Measurements from ENCODE around the gene PCNT.

GRCh38 chr21:46409641-46410406 is 85.9 kb downstream of the PCNT start:
- TF ChIP-seq POLR2AphosphoS5 (IDR thresholded peaks at IDR 0.05), result no peak
- TF ChIP-seq, protein P1, sequence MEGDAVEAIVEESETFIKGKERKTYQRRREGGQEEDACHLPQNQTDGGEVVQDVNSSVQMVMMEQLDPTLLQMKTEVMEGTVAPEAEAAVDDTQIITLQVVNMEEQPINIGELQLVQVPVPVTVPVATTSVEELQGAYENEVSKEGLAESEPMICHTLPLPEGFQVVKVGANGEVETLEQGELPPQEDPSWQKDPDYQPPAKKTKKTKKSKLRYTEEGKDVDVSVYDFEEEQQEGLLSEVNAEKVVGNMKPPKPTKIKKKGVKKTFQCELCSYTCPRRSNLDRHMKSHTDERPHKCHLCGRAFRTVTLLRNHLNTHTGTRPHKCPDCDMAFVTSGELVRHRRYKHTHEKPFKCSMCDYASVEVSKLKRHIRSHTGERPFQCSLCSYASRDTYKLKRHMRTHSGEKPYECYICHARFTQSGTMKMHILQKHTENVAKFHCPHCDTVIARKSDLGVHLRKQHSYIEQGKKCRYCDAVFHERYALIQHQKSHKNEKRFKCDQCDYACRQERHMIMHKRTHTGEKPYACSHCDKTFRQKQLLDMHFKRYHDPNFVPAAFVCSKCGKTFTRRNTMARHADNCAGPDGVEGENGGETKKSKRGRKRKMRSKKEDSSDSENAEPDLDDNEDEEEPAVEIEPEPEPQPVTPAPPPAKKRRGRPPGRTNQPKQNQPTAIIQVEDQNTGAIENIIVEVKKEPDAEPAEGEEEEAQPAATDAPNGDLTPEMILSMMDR (IDR thresholded peaks at IDR 0.05), result no peak
